ENCODE results near the gene YPEL2.

- no peak for TF ChIP-seq ZNF140 (tag by site-specific recombination; IDR thresholded peaks at IDR 0.05)
- no peak for TF ChIP-seq ZNF777 (tag by site-specific recombination; IDR thresholded peaks at IDR 0.05; ENCODE audit: borderline replicate concordance)
- TF ChIP-seq ZFP3 (tag by site-specific recombination; IDR thresholded peaks at IDR 0.05; ENCODE audit: low read depth): no peak
- no peak for TF ChIP-seq CTCF (tag by site-specific recombination; IDR thresholded peaks at IDR 0.05)
- no peak for TF ChIP-seq YY1 (tag by site-specific recombination; IDR thresholded peaks at IDR 0.05)
- TF ChIP-seq ZXDB (tag by site-specific recombination; IDR thresholded peaks at IDR 0.05): no peak
- no peak for TF ChIP-seq ZNF121 (tag by site-specific recombination; IDR thresholded peaks at IDR 0.05)
- no peak for TF ChIP-seq ZNF677 (tag by site-specific recombination; IDR thresholded peaks at IDR 0.05)
These were observed 94.6 kb downstream of the YPEL2 start for GRCh38 chr17:59426031-59426430.

Measured in HEK293 (cell line).